ENCODE data around the gene EVA1B.

EVA1B gene

GRCh38 chr1:36345353-36345752 is 21.9 kb upstream of the EVA1B start:
- H3K27me3 ChIP-seq (ENCODE audit: insufficient read depth, poor library complexity, severe bottlenecking) = no peaks in the 10 kb centered on the region
- no peak for TF ChIP-seq SPI1 (IDR thresholded peaks at IDR 0.05; ENCODE audit: borderline replicate concordance, low read depth)
- no peak for TF ChIP-seq GABPA (IDR thresholded peaks at IDR 0.05; ENCODE audit: low read depth)
- TF ChIP-seq POLR2AphosphoS5 (IDR thresholded peaks at IDR 0.05; ENCODE audit: low read depth) = no peak
- no peak for TF ChIP-seq REST (IDR thresholded peaks at IDR 0.05; ENCODE audit: insufficient replicate concordance, low read depth)
- no peak for TF ChIP-seq CTCF (IDR thresholded peaks at IDR 0.05; ENCODE audit: insufficient read depth, low read length)
- DNase-seq (ENCODE audit: low read depth in 1 of 2, low spot score in 1 of 2) = no peak
- H3K27ac ChIP-seq (replicated peaks) = no peak overlapping the region
- no peak overlapping the region for H3K4me3 ChIP-seq (replicated peaks; ENCODE audit: insufficient read depth, low read length)

- TF ChIP-seq POLR2AphosphoS5 (IDR thresholded peaks at IDR 0.05; ENCODE audit: low read depth) (no peak), CTCF (IDR thresholded peaks at IDR 0.05; ENCODE audit: insufficient read depth, low read length) (no peak), GABPA (IDR thresholded peaks at IDR 0.05; ENCODE audit: low read depth) (no peak), REST (IDR thresholded peaks at IDR 0.05; ENCODE audit: insufficient replicate concordance, low read depth) (no peak), SPI1 (IDR thresholded peaks at IDR 0.05; ENCODE audit: borderline replicate concordance, low read depth) (no peak)
These were observed 20.9 kb upstream of the EVA1B start for GRCh38 chr1:36344395-36344680.

GRCh38 chr1:36343651-36344394 is 20.4 kb upstream of the EVA1B start:
- Histone ChIP-seq H3K27ac (replicated peaks) (no peak overlapping the region), H3K4me3 (replicated peaks; ENCODE audit: insufficient read depth, low read length) (no peak overlapping the region)
- TF ChIP-seq SPI1 (IDR thresholded peaks at IDR 0.05; ENCODE audit: borderline replicate concordance, low read depth) (no peak), REST (IDR thresholded peaks at IDR 0.05; ENCODE audit: insufficient replicate concordance, low read depth) (no peak), GABPA (IDR thresholded peaks at IDR 0.05; ENCODE audit: low read depth) (no peak)

More at GRCh38 chr1:36344395-36344680, 20.9 kb upstream of the EVA1B start:
- no peak for DNase-seq (ENCODE audit: low read depth in 1 of 2, low spot score in 1 of 2)
- Histone ChIP-seq H3K27me3 (ENCODE audit: insufficient read depth, poor library complexity, severe bottlenecking) (no peaks in the 10 kb centered on the region), H3K27ac (replicated peaks) (no peak overlapping the region), H3K4me3 (replicated peaks; ENCODE audit: insufficient read depth, low read length) (no peak overlapping the region)

More at GRCh38 chr1:36343651-36344394, 20.4 kb upstream of the EVA1B start:
- no peak for DNase-seq (ENCODE audit: low read depth in 1 of 2, low spot score in 1 of 2)
- no peaks in the 10 kb centered on the region for H3K27me3 ChIP-seq (ENCODE audit: insufficient read depth, poor library complexity, severe bottlenecking)
